ENCODE results near the gene DAND5.

DAND5 gene

DNA sequence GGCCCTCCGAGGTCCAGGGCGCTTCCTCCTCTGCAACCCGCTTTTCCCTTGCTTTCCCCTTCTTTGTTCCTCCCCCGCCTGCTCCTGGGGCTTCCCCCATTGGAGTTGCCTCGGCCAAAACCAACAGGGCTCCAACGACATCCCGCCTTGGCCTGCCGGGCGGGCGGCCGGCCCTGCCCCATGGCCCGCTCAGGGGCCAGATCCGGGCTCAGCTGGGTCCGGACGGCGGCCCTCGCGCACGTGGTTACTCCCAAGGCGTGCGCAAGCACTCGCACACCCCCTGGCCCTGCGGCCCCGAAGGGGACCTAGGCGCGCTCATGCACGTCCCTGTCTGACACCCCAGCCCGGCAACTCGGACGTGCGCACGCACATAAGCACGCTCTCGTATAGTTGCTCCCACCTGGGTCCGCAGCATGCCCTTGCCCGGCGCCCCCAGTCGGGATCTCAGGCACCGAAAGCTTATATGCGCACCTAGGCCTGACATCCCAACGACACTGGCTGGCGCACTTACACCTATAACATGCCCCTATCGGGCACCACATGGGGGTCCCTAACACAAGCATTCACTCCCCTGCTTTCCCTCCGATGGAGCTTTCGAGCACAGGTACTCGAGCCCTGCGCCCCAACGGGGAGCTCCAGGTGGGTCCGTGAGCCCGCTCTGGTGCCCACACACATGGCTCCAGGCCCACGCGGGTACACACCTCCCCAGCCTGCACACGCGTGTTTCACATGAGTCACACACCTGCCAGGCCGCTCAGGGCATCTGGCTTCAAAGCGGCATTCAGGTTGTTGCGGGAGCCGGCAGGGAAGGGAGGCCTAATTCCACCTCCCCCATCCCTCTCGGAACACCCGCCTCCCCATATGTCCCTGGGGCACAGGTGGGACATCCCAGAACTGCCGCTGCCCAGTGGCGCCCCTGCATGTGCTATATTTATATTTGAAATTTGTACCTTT is 40.9 kb downstream of the DAND5 start:
- no peak for DNase-seq (ENCODE audit: low read depth)

DNA sequence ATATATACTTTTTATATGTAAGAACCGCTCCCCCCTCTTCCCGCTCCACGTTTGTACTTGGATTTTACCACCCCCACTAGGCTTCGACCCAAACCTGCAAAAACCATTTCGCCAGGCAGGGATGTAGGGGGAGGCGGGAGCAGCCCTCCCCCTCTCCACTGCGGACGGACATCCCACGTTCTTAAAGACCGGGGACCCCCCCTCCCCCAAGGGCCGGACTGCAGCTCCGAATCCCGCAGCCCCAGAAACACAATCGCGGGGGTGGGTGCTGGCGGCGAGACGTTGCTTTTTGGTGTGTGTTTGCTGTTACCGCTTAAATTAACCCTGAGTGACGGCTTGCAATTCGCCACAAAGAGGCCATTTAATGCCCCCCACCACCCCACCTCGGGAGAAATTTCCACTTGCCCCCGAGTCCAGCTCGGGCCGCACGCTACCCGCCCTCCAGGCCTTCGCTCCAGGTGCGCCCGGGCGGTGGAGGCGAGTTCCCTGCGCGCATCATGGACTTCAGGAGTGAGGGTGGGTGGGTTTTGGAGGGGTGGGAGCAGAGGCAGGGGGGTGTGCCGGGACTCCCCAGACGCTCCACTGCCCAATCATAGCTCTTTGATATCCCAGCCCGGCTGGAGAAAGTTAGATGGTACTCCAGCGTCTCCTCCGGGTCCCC is 41.7 kb downstream of the DAND5 start:
- DNase-seq (ENCODE audit: low read depth) = no peak

DNA sequence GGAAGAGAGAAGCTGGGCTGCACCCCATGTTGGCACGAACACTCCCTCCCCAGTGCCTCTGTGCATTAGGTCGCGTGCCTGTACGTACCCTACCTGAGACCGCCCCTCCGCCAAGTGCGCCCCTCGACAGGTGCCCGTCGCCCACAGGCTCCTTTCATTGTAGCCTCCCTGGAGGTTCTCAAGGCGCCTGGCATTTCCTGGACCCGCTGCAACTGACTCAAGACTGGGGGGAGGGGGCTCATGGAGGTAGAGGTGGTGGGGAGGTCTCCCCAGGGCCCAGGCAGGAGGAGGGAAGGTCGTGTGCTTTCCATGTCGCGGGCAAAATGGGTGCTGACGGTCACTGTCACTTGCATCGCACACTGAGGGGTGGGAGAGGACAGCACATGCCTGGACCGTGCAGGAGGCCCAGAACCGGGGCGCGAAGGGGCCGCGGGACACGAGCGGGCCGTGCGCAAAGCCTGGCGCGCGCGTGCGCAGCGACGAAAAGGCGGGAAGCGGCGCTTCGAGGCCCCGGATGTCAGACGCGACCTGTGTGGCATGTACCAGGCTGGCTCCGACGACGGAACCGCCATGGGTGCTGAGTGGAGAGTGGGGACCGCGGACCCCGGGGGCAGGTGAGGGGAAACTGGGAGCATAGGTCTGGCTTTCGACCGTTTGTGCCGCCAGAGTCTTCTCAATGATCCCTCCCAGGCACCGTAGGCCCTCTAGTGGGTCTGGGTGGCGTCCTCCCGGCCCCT is 42.4 kb downstream of the DAND5 start:
- no peak for DNase-seq (ENCODE audit: low read depth)

DNA sequence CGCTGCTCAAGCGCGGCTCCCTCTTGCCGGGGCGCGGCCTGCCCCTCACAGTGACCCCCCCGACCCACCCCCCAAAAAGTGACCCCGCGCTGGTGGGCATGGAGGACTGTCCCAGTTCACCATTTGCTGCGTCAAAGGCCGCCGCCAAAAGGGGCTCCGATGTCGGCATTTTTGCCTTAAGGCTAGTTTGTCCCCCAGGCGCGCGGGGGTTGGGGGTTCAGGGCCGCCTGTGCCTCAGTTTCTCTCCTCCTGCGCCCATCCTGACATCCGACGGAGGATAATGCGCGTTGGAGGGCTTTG is 43.0 kb downstream of the DAND5 start:
- DNase-seq (ENCODE audit: low read depth) = no peak

DNA sequence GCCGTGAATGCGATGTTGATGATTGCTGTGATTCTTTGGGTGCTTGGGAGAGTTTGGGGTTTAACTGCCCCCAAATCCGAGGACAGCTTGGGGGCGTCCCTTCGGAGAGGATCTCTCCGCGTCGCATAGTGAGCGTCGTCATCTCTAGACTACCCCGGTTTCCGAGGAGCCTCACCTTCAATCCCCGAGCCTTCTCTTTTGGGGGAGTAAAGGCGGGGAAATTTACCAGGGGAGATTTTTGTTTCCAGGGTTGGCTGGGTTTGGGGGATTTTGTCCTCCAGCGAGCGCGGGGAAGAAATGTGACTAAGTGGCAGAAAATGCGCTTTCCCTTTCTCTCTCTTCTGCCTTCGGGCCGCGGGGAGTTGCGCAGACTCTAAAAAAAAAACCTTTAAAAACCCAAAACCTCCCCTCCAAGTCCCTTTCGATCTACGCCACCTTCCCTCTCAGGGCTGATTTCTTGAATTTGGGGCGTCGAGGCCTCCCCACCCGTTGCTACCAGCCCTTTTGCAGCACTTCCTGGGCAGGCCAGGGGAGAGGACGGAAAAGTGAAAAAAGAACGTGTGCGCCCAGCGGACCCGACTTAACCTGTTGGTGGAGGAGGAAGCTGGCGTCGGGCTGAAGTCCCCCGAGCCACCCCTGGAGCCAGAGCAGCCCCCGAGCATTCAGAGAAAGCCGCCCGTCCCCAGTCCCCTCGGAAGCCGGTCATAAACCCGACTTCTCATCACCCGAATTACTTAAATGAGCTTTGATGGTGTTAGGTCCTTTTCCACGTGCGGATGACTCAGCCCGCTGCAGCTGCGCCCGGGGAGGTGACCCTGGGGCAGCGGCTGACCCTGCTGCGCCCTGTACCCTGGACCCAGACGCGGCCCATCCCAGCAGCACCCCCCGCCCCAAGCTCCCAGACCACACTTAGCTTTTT is 43.6 kb downstream of the DAND5 start:
- no peak for DNase-seq (ENCODE audit: low read depth)

DNA sequence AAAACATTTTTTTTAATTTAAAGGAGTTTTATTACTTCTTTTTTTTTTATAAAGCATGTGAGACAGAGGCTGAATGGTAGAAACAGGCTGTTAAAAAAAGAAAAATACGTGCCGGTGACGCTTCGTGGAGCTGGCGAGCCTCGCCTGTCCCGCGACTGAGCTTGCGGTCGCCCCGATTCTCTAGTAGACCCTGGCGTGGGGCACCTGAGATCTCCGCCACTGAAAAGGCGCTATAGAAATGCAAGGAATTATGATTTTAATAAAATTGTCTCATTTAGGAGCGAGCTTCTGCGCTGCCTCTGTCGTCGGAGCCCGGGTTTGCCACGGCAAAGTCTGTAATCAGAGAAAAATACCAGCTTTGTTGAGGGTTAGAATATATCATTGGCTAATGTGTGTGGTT is 44.3 kb downstream of the DAND5 start:
- no peak for DNase-seq (ENCODE audit: low read depth)

DNA sequence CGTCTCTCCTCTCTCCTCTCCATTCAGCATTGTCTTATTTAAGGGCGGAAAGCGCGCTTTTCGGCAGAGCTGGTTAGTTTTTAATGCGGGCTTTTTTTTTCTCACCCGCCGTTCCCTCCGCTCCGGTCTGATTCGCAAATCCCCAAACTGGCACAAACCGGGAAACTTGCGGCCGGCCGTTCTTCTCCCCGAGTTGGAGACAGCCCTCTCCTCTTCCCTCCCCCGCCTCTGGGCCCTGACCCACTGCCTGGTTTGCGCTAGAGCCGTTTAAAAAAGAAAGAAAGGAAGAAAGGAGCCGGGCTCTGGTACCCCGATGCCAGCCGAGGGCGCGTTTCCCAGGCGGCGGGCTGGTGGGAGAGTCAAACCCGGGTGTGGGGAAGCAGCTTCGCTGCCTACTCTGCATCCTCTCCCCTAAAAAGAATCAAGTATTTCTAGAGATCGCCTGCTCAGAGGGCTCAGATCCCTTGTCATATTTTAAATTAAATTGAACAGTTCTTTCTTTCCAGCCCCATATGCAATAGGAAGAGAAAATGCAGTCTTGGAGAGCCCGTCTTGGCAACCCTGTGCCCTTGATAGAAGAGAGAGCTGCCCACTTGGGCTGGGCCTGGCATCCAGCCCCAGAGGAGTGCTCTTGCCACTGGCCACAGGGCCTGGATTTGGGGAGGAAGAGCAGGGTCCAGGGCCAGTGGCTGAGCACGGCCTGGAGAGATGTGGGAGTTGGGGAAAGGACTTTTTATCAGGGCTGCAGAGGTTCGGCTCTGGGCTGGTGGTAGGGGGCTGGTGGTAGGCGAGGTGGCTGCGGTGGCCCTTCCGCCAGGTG is 44.9 kb downstream of the DAND5 start:
- no peak for DNase-seq (ENCODE audit: low read depth)

DNA sequence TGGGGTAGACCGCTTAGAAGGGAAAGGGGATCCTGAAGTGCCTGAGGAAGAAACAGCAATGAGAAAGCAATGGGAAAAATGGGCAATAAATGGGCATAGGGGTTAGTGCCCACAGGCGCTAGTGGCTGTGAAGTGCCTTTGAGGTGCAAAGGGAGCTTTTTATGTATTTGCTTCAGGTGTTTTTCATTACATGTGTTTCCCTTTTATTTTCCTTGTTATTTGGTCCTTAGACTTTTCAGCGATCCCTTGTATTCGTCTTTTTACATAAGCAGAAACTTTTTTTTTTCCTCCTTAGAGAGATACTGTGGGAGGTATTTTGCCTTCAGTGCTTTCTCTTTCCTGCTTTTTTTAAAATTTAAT is 45.5 kb downstream of the DAND5 start:
- DNase-seq (ENCODE audit: low read depth) = no peak

DNA sequence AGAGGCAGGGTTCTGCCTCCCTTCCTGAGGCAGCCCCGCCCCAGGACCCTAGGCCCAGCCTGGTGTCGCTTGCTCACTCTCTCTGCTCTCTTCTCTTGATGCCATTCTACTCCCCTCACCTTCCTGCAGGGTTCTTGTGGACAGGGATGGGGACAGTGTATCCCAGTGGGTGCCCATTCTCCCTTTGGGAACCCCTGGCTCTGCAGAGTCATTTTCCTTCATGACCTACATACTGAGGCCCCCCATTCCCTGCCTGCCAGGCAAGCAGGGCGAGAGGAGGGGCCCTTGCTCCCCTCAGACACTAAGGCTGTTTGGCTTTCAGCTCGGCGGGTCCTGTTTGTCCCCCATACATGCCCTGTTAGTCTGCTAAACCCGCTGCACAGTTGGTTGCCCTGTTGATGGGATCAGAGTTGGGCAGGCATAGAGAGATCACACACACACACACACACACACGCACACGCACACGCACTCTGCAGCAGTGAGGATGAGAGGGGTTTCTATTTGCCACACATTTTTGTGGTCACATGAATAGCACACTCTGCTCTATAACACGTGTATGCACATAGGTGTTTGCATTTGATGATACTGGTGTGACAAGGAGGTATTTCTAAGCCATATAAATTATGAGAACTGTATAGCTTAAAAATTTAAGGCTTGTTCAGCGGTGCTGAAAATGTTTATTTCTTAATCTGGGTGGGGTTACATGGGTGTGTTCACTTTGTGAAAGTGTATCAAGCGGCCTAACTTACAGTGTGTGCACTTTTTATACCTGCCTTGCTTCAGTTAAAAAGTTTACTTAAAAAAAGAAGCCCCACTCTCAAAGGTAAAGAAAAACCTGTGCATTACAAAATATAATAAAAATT is 46.2 kb downstream of the DAND5 start:
- no peak for DNase-seq (ENCODE audit: low read depth)

DNA sequence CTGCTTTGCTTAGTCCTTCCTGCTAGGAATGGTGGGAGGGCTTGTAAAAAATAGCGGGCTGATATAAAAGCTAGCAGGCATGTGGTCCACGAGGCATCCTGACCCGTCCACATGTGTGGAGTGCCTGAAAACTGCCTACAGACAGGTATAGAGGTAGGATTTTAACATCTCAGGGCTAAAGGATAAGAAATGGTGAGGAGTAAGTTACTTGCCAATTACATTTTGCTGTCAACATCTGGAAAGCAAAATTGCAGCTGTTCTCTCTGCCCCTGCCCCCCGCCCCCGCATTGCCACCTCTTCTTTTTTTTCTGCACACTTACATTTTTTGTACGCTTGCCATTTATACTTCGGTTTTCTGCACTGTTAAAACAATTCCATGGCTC is 46.9 kb downstream of the DAND5 start:
- no peak for DNase-seq (ENCODE audit: low read depth)

DNA sequence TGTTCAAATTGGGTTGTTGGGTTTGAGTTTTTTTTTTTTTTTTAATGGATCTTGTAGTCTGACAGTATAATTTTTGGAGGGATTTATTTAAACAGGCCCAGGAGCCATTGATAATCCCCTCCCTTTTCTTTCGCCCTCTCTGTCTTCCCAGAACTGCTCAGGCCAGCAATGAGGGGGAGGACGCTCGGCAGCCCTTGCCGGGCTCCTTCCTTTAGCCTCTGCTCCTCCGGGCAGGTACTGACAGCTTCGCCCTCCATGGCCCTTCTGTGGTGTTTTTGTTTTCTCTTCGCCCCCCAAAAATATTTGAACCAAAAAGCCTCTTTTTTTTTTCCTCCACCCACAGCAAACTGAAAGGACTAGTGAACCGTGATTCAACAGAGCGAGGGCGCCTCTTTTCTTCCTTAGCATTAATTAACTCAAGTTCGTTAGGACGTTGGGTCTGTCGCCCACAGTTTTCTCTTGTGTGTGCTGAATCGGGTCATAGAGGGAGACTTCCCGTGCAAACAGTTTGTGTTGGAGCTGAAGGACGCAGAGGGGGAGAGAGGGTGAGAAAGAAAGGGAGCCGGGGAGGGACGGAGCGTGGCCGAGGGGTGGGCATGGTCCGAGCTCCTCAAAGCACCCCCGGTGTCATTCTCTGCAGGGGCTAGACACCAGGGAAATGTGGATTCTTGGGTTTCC is 47.4 kb downstream of the DAND5 start:
- no peak for DNase-seq (ENCODE audit: low read depth)

DNA sequence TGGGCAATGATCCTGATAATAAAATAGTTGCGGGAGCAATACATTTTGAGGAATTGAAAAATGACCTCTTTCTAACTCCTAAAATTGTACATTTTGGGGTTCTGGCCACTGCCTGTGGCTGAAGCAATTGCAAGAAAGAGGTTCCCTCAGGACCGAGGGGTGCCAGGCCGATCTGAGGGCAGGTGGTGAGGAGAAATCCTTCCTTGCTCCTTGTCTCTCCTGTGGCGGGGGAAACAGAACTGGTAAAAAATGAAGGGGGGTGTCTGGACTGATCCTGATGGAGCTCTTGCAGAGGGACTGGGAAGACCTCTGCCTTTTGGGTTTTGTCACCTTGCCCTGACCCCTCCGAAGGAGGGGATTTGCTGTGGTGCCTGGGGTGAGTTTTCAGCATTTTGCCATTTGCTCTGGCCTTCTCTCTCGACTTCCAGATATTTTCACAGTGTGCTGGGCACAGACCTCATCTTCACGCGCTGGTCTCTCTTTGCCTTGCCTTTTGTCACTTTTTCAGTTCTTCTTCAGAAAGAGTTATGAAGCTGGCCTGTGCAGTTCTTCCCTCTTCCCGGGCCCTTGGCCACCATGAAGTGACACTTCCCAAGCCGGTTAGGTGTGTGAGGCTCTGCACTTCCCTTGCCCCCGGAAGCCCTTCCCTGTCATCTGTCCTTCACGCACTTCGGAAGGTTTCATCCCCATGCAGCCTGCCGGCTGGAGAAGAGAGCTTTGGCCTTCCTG is 48.1 kb downstream of the DAND5 start:
- DNase-seq (ENCODE audit: low read depth) = no peak

DNA sequence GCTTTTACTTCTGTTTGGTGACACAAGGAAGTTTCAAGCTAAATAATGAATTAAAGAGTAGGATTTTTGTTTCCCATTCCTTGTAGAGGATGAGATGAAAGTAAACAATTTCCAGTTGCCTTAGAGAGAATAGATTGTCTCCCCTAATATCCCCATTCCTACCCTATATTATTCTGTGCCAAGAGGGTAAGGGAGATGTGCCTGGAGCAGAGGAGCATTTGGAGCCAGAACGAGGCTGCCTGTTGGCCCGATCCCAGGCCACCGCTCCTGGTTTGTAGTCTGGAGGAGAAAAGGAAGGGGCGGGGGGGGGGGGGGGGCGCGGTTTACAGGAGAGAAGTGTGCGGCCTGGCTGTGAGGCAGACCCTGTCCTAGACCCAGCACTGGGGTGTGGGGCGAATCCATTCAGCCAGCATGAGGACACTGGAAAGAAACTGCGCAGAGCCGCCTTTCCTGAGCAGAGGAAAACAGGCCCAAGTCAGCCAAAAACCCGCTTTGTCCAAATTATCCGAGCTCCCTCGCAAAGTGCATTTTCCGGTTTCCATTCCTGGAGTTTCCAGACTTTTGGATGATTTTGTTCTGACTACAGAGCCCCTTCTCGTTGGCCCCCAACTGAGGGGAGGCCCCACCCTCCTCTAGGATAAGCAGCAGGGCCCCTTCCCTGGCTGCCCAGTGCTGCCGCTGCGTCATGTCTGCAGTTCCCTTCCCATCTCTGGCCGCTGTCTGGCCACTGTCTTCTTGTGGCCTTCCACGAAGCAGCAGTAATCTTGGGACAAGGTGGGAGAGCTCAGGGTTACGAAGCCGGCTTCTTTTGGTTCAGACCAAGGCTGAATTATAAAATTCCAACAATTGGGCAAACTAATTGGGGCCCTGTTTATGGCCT is 48.9 kb downstream of the DAND5 start:
- no peak for DNase-seq (ENCODE audit: low read depth)

DNA sequence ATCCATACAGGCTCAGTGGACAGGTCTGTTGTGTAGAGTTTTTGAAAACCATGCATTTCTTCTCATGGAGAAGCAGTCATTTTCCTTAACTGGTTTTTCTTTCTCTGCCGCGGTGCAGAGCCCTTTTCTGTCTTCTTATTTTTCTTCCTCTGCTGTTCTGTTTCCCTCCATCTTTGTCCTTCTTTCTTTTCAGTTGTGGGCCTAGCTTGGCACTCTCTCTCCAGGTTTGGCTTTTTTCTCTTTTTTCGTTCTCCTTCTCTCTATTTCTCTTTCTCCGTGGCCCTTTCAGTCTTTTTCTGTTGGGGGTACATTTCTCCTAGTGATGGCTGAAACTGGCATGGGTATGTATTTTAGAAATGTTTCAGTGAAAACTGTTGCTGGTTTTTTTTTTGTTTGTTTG is 50.0 kb downstream of the DAND5 start:
- DNase-seq (ENCODE audit: low read depth) = no peak

DNA sequence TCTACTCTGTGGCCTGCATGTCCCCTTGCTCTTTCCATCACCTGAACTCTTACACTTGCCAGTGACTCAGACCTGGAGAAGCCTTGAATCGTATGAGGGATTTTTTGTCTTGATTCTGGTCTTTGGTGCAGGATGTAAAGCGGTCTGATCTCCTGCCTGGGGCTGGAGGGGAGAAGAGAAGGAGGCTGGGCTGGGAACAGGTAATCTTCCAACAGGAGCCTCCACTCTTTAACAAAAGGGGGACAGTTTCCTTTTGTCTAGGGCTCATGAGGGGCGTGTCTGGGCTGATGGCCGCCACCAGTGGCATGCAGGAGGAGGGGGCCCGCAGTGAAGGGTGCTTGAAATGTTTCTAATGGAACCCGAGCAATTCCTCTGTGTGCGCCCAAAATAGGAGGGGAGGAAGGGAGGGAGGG is 50.6 kb downstream of the DAND5 start:
- DNase-seq (ENCODE audit: low read depth) = no peak

DNA sequence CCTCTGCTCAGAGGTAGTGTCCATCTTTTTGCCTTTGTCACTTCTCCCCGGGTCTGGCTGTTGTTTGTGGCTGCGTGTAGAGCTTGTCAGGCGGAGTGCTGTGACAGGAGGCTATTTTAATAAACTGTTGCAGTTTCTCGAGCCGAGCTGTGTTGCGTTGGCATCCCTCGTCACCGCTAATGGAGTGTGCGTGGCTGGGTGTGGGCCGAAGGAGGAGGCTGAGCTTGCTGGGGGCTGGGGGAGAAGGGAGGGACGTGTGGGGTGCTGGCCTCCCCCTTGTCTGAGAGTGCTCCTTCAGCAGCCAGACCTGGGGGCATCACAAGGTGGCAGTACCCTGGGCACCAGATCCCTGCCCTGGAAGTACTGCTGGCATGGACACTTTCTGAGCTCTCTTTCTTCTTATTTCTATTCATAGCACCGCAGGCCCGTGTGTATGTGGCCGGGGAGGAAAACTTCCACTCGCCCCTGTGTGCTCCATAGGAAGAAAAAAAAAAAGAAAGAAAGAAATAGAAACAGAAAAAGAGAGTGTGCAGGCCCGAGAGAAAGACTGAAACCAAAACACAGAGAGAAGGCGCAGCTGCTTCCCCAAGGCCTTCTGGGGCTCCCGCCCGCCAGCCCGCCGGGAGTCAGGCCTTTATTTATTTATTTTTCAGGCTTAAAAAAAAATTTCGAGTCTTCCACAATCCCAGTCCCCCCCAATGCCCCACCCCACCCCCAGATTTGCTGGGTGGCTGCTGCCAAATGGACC is 52.9 kb downstream of the DAND5 start:
- no peak for DNase-seq (ENCODE audit: low read depth)

All from stimulated activated CD8-positive, alpha-beta memory T cell treated with anti-CD3 and anti-CD28 coated beads, Interleukin-7, amount 100 ng/mL, for 24 hours (primary cell).